Hindlimb muscle (tissue), 1 donor: Measurements from ENCODE around the gene MXD3. TPM values are rescaled to one million over a fixed set of nuclear protein-coding genes. Genes with fewer than 3 reads are reported as not detected.
"Not testable (repeated sequence)": the region's sequence is repeated elsewhere in the genome, so short reads cannot be mapped to it uniquely, and the experiment has no call there.

ENCODE experiments used
- DNase-seq: peaks from one replicate; pipeline ENCODE4 v3.0.0-alpha.2; 2013
- polyA plus RNA-seq: library from polyadenylated mRNA; unstranded; fragments of 120-200 nt; gene quantifications from one replicate; pipeline ENCODE4 v1.2.1, GENCODE V29; 2013; ENCODE audit not compliant: insufficient read length

MXD3 gene
- polyA plus RNA-seq, 1 donor: 20.3 TPM

GRCh38 chr5:177260961-177261360 lies 50.7 kb downstream of the MXD3 start:
- DNase-seq: no peak

- not testable (repeated sequence) for DNase-seq
Measured at GRCh38 chr5:177258711-177259110, 53.0 kb downstream of the MXD3 start.

Other genes with a start within 250 kb of the MXD3 start
- gene FGFR4, start 225.0 kb downstream of the MXD3 start, polyA plus RNA-seq: 195 TPM
- 47.8 TPM for gene NSD1, start 178.1 kb downstream of the MXD3 start, polyA plus RNA-seq
- gene RAB24, start 8.2 kb downstream of the MXD3 start, polyA plus RNA-seq: 23.0 TPM
- gene PRELID1, start 8.1 kb downstream of the MXD3 start, polyA plus RNA-seq: 79.7 TPM
- gene LMAN2, start 39.8 kb upstream of the MXD3 start, polyA plus RNA-seq: 76.5 TPM
- gene RGS14, start 46.0 kb upstream of the MXD3 start, polyA plus RNA-seq: 17.7 TPM
- gene SLC34A1, start 72.5 kb upstream of the MXD3 start, polyA plus RNA-seq: not detected
- gene PFN3, start 88.8 kb upstream of the MXD3 start, polyA plus RNA-seq: not detected
- gene F12, start 97.7 kb upstream of the MXD3 start, polyA plus RNA-seq: 0.41 TPM
- gene GRK6, start 114.8 kb upstream of the MXD3 start, polyA plus RNA-seq: 17.7 TPM
- gene PRR7, start 134.9 kb upstream of the MXD3 start, polyA plus RNA-seq: 0.96 TPM
- 280 TPM for gene DBN1, start 161.7 kb upstream of the MXD3 start, polyA plus RNA-seq
- gene PDLIM7, start 185.7 kb upstream of the MXD3 start, polyA plus RNA-seq: 326 TPM
- gene DOK3, start 197.9 kb upstream of the MXD3 start, polyA plus RNA-seq: 9.8 TPM
- gene DDX41, start 205.1 kb upstream of the MXD3 start, polyA plus RNA-seq: 45.8 TPM
- 59.9 TPM for gene FAM193B, start 242.7 kb upstream of the MXD3 start, polyA plus RNA-seq